ENCODE results near the gene PCSK1N.

The PCSK1N gene

GRCh38 chrX:48790477-48790876 is 44.9 kb downstream of the PCSK1N start:
- intact Hi-C loops (cut with micrococcal nuclease) = no loop called here
- H3K27me3 Mint-ChIP-seq = peaks cover 11% of the 10 kb centered on the region
- H3K4me1 Mint-ChIP-seq (ENCODE audit: low read depth) = peaks cover 15% of the 10 kb centered on the region

GRCh38 chrX:48789366-48790220 is 45.8 kb downstream of the PCSK1N start:
- H3K27ac Mint-ChIP-seq = no peak overlapping the region
- H3K27me3 Mint-ChIP-seq = peaks cover 13% of the 10 kb centered on the region
- no peaks in the 10 kb centered on the region for H3K9me3 Mint-ChIP-seq
- intact Hi-C loops (cut with micrococcal nuclease) = no loop called here
- no peaks in the 10 kb centered on the region for H3K36me3 Mint-ChIP-seq (ENCODE audit: low read depth)
- no peak overlapping the region for H3K4me3 Mint-ChIP-seq
- peaks cover 15% of the 10 kb centered on the region for H3K4me1 Mint-ChIP-seq (ENCODE audit: low read depth)

More at GRCh38 chrX:48790477-48790876, 44.9 kb downstream of the PCSK1N start:
- Mint-ChIP-seq H3K9me3 (no peaks in the 10 kb centered on the region), H3K36me3 (ENCODE audit: low read depth) (no peaks in the 10 kb centered on the region), H3K4me3 (no peak overlapping the region), H3K27ac (no peak overlapping the region)

- Mint-ChIP-seq H3K36me3 (ENCODE audit: low read depth) (no peaks in the 10 kb centered on the region), H3K27ac (no peak overlapping the region), H3K9me3 (no peaks in the 10 kb centered on the region), H3K27me3 (peaks cover 13% of the 10 kb centered on the region), H3K4me3 (no peak overlapping the region), H3K4me1 (ENCODE audit: low read depth) (peaks cover 15% of the 10 kb centered on the region)
- intact Hi-C loops (cut with micrococcal nuclease) = no loop called here
These were observed 47.6 kb downstream of the PCSK1N start for GRCh38 chrX:48787505-48788443.

- Mint-ChIP-seq H3K4me3 (no peak overlapping the region), H3K9me3 (no peaks in the 10 kb centered on the region), H3K4me1 (ENCODE audit: low read depth) (peaks cover 15% of the 10 kb centered on the region), H3K27ac (no peak overlapping the region), H3K27me3 (peaks cover 13% of the 10 kb centered on the region), H3K36me3 (ENCODE audit: low read depth) (no peaks in the 10 kb centered on the region)
- intact Hi-C loops (cut with micrococcal nuclease) = no loop called here
These were observed 48.4 kb downstream of the PCSK1N start for GRCh38 chrX:48786825-48787504.

- no peak within 1 kb of the TSS for H3K4me3 Mint-ChIP-seq
- peaks cover 15% of the 10 kb centered on the region for H3K4me1 Mint-ChIP-seq (ENCODE audit: low read depth)
- H3K9me3 Mint-ChIP-seq = no peaks in the 10 kb centered on the region
- intact Hi-C loops (cut with micrococcal nuclease) = no loop called here
- H3K27ac Mint-ChIP-seq = no peak within 1 kb of the TSS
- no peaks in the 10 kb centered on the region for H3K36me3 Mint-ChIP-seq (ENCODE audit: low read depth)
- H3K27me3 Mint-ChIP-seq = peaks cover 13% of the 10 kb centered on the region
These were observed 49.0 kb downstream of the PCSK1N start, which contains the start of gene GATA1 for GRCh38 chrX:48786341-48786800. TSS of gene GATA1 (plus strand) at chrX:48786590. CDS start at chrX:48791110, 4,520 bp downstream.

GRCh38 chrX:48785540-48786214 is 49.7 kb downstream of the PCSK1N start:
- H3K36me3 Mint-ChIP-seq (ENCODE audit: low read depth) = no peaks in the 10 kb centered on the region
- H3K27me3 Mint-ChIP-seq = peaks cover 13% of the 10 kb centered on the region
- H3K9me3 Mint-ChIP-seq = no peaks in the 10 kb centered on the region
- intact Hi-C loops (cut with micrococcal nuclease) = no loop called here
- H3K4me3 Mint-ChIP-seq = no peak overlapping the region
- peaks cover 15% of the 10 kb centered on the region for H3K4me1 Mint-ChIP-seq (ENCODE audit: low read depth)
- H3K27ac Mint-ChIP-seq = no peak overlapping the region

GRCh38 chrX:48785186-48785539 is 50.2 kb downstream of the PCSK1N start:
- Mint-ChIP-seq H3K27ac (no peak overlapping the region), H3K4me3 (no peak overlapping the region), H3K4me1 (ENCODE audit: low read depth) (peaks cover 9% of the 10 kb centered on the region), H3K9me3 (no peaks in the 10 kb centered on the region), H3K27me3 (peaks cover 13% of the 10 kb centered on the region), H3K36me3 (ENCODE audit: low read depth) (no peaks in the 10 kb centered on the region)
- intact Hi-C loops (cut with micrococcal nuclease) = no loop called here

- H3K27ac Mint-ChIP-seq = no peak overlapping the region
- H3K4me3 Mint-ChIP-seq = no peak overlapping the region
- no peaks in the 10 kb centered on the region for H3K36me3 Mint-ChIP-seq (ENCODE audit: low read depth)
- peaks cover 13% of the 10 kb centered on the region for H3K27me3 Mint-ChIP-seq
- H3K4me1 Mint-ChIP-seq (ENCODE audit: low read depth) = peaks cover 5% of the 10 kb centered on the region
- no peaks in the 10 kb centered on the region for H3K9me3 Mint-ChIP-seq
- intact Hi-C loops (cut with micrococcal nuclease) = no loop called here
These were observed 50.7 kb downstream of the PCSK1N start for GRCh38 chrX:48784726-48785125.

- no peaks in the 10 kb centered on the region for H3K4me1 Mint-ChIP-seq (ENCODE audit: low read depth)
- H3K27ac Mint-ChIP-seq = no peak overlapping the region
- peaks cover 10% of the 10 kb centered on the region for H3K27me3 Mint-ChIP-seq
- H3K9me3 Mint-ChIP-seq = no peaks in the 10 kb centered on the region
- intact Hi-C loops (cut with micrococcal nuclease) = no loop called here
- H3K4me3 Mint-ChIP-seq = no peak overlapping the region
- H3K36me3 Mint-ChIP-seq (ENCODE audit: low read depth) = no peaks in the 10 kb centered on the region
These were observed 52.6 kb downstream of the PCSK1N start for GRCh38 chrX:48782795-48783194.

- H3K4me3 Mint-ChIP-seq = no peak overlapping the region
These were observed 53.2 kb downstream of the PCSK1N start for GRCh38 chrX:48782216-48782615.

GRCh38 chrX:48781705-48782104 is 53.7 kb downstream of the PCSK1N start:
- intact Hi-C loops (cut with micrococcal nuclease) = no loop called here
- peaks cover 2% of the 10 kb centered on the region for H3K27me3 Mint-ChIP-seq
- no peak overlapping the region for H3K4me3 Mint-ChIP-seq
- H3K36me3 Mint-ChIP-seq (ENCODE audit: low read depth) = no peaks in the 10 kb centered on the region
- H3K27ac Mint-ChIP-seq = no peak overlapping the region
- H3K9me3 Mint-ChIP-seq = no peaks in the 10 kb centered on the region
- H3K4me1 Mint-ChIP-seq (ENCODE audit: low read depth) = no peaks in the 10 kb centered on the region

More at GRCh38 chrX:48782216-48782615, 53.2 kb downstream of the PCSK1N start:
- H3K36me3 Mint-ChIP-seq (ENCODE audit: low read depth) = no peaks in the 10 kb centered on the region
- no peaks in the 10 kb centered on the region for H3K9me3 Mint-ChIP-seq
- intact Hi-C loops (cut with micrococcal nuclease) = no loop called here
- no peak overlapping the region for H3K27ac Mint-ChIP-seq
- peaks cover 7% of the 10 kb centered on the region for H3K27me3 Mint-ChIP-seq
- no peaks in the 10 kb centered on the region for H3K4me1 Mint-ChIP-seq (ENCODE audit: low read depth)
